ENCODE data around the gene XRCC1.
"Not testable (repeated sequence)": the region's sequence is repeated elsewhere in the genome, so short reads cannot be mapped to it uniquely, and the experiment has no call there.

The XRCC1 gene

GRCh38 chr19:43575955-43576878 is 890 bp upstream of the XRCC1 start:
- DNase-seq (ENCODE audit: low read depth): no peak

- no peak for DNase-seq (ENCODE audit: low read depth)
Measured at GRCh38 chr19:43574424-43575155, 737 bp downstream of the XRCC1 start.

- no peak for DNase-seq (ENCODE audit: low read depth)
Measured at GRCh38 chr19:43572171-43572588, 3.1 kb downstream of the XRCC1 start.

GRCh38 chr19:43570174-43570791 is 5.0 kb downstream of the XRCC1 start:
- no peak for DNase-seq (ENCODE audit: low read depth)

GRCh38 chr19:43569657-43570056 is 5.7 kb downstream of the XRCC1 start:
- no peak for DNase-seq (ENCODE audit: low read depth)

- no peak for DNase-seq (ENCODE audit: low read depth)
Measured at GRCh38 chr19:43564800-43565199, 10.5 kb downstream of the XRCC1 start.

GRCh38 chr19:43563816-43564457 is 11.4 kb downstream of the XRCC1 start:
- DNase-seq (ENCODE audit: low read depth): no peak

- peak; percentile 58 for DNase-seq (ENCODE audit: low read depth)
Measured at GRCh38 chr19:43562698-43563241, 12.6 kb downstream of the XRCC1 start.

GRCh38 chr19:43562226-43562697 is 13.1 kb downstream of the XRCC1 start:
- DNase-seq (ENCODE audit: low read depth): no peak

GRCh38 chr19:43561139-43561970 is 14.0 kb downstream of the XRCC1 start:
- DNase-seq (ENCODE audit: low read depth): no peak

- DNase-seq (ENCODE audit: low read depth): no peak
Measured at GRCh38 chr19:43560687-43561086, 14.6 kb downstream of the XRCC1 start.

GRCh38 chr19:43555185-43555770 is 20.0 kb downstream of the XRCC1 start:
- DNase-seq (ENCODE audit: low read depth): peak; percentile 68

GRCh38 chr19:43554317-43554895 is 20.9 kb downstream of the XRCC1 start:
- no peak for DNase-seq (ENCODE audit: low read depth)

GRCh38 chr19:43553656-43554055 is 21.7 kb downstream of the XRCC1 start:
- no peak for DNase-seq (ENCODE audit: low read depth)

GRCh38 chr19:43552616-43553015 is 22.7 kb downstream of the XRCC1 start:
- DNase-seq (ENCODE audit: low read depth): no peak

GRCh38 chr19:43552198-43552450 is 23.2 kb downstream of the XRCC1 start:
- no peak for DNase-seq (ENCODE audit: low read depth)

GRCh38 chr19:43551399-43552197 is 23.7 kb downstream of the XRCC1 start:
- DNase-seq (ENCODE audit: low read depth): no peak

- DNase-seq (ENCODE audit: low read depth): no peak
Measured at GRCh38 chr19:43548706-43549105, 26.6 kb downstream of the XRCC1 start.

GRCh38 chr19:43547926-43548325 is 27.4 kb downstream of the XRCC1 start:
- DNase-seq (ENCODE audit: low read depth): not testable (repeated sequence)

- no peak for DNase-seq (ENCODE audit: low read depth)
Measured at GRCh38 chr19:43546581-43546980, 28.7 kb downstream of the XRCC1 start.

Data from activated T-helper 9 cell treated with anti-CD3 and anti-CD28 coated beads, Interleukin-2, amount 50 U/mL, for 16 hours (primary cell).